ENCODE data around the gene KLHL26.

Gene KLHL26

DNA sequence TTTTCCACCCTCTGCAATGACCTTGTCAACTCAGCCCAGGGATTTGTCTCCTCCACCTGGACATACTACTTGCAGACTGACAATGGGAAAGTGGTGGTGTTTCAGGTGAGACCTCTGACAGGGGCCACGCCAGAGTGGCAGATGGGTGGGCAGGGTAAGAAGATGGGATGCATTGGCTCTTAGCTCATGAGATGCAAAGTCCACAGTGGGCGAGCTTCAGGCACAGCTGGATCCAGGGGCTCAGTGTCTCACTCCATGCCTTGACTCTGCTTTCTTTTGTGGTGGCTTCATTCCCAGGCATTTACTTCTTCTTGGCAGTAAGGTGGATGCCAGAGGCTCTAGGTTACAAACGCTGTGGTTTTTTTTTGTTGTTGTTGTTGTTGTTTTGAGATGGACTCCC lies 20.8 kb upstream of the KLHL26 start:
- no peak for DNase-seq

DNA sequence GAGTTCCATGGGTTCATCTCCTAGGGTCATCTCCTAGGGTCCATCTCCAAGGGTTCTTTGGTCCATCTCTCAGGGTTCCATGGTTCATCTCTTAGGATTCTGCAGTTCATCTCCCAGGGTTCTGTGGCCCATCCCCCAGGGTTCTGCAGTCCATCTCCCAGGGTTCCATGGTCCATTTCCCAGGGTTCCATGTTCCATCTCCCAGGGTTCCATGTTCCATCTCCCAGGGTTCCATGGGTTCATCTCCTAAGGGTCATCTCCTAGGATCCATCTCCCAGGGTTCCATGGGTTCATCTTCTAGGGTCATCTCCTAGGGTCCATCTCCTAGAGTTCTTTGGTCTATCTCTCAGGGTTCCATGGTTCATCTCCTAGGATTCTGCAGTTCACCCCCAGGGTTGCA lies 19.3 kb upstream of the KLHL26 start:
- DNase-seq: no peak

DNA sequence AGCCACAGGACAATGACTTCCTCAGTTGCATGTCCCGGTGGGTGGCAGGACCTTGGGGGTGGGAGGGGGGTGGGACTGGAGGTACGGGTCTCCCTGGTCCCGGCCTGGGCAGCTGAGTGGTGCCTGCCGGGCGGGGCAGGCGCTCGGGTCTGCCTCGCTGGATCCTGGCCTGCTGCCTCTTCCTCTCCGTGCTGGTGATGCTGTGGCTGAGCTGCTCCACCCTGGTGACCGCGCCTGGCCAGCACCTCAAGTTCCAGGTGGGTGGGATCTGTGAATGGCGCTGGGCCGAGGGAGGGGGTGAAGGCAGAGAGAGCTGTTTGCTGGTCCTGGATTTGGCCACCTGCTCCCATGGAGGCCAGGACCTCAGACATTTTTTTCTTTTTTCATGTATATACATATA lies 18.6 kb upstream of the KLHL26 start:
- no peak for DNase-seq

DNA sequence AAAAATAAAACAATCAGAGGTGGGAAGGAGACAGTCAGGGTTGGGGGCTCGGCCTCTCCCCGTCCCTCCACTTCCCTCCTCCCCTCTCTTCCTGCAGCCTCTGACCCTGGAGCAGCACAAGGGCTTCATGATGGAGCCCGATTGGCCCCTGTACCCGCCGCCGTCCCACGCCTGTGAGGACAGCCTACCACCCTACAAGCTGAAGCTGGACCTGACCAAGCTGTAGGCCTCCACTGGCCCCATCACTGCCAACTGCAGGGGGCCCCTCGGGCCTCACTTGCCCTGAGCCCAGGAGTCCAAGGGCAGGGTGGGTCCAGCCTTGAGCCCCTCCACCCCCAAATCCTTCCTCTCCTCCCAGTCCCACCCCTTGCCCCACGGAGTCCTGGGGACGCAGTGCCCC lies 16.5 kb upstream of the KLHL26 start:
- DNase-seq: no peak

DNA sequence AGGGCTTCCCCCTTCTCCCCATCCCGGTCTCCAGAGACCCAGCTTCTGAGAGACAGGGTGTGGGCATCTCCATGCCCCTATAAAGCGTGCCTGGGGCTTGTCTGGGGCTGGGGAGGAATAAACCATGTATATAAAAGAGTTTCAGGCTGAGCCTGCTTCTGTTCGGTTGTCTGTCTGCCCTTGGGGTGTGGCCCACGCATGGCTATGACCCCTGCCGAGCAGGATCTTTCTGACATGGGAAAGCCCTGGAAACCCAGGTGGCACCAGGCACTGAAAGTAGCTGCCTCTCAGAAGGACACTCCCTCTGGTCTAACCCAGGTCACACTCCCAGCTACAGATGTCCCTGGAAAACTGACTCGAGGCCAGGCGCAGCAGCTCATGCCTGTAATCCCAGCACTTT lies 15.9 kb upstream of the KLHL26 start:
- no peak for DNase-seq

DNA sequence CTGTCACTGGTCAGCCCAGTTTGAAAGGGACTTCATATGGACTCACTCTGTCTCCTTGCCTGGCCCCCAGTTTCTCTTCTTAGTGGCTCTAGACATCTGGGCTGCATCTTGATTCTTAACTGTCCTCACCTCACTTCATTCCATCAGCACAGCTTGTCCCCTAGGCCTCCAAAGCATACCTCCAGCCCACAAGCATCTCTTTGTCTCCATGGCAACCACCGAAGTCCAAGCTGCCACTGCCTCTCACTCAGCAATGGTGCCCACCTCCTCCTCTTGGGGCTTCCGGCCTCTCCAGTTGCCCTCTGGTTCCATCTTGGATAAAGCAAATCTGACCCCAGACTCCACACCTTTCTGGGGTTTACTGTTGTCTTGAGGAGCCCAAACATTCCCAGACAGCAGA lies 9.9 kb upstream of the KLHL26 start:
- DNase-seq: no peak

DNA sequence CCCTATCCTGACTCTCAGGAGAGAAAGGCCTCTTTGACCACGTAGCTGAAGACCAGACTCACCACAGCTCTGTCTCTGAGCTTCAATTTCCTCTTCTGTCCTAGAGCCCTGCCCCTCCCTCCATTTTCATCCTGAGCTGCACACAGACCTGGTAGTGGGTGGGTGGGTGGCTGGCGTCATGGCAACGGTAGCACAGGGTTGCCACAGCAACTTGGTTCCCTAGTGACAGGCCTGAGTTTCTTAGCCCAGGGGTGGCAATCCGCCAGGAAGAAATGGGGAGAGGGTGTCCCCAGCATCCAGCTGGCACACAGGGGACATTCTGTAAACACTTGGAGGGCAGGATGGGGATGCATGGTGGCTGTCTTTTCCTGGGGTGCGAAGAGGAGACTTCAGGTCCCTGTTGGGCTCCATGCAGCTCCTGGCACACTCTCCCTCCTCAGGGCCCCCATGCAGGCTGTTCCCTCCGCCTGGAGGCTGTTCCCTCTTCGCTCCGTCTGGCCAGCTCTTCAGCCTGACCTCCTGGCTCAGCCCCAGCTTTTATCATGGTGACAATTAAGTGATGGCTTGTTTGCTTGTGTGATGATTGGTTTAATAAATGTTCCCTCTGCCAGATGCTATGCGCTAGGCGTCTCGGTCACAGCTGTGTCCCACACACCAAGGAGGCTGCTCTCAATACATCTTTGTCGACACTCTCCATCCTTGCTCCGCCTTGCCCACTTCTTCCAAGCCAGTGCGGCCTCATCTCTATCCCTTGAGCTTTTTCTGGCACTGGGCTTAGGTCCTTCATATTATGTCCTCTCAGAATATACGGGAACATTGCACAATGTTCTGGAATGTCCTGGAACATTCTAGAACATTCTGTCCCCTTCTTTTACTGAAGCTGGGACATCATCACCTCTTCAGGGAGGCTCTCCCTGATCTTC lies 7.4 kb upstream of the KLHL26 start:
- DNase-seq: no peak

DNA sequence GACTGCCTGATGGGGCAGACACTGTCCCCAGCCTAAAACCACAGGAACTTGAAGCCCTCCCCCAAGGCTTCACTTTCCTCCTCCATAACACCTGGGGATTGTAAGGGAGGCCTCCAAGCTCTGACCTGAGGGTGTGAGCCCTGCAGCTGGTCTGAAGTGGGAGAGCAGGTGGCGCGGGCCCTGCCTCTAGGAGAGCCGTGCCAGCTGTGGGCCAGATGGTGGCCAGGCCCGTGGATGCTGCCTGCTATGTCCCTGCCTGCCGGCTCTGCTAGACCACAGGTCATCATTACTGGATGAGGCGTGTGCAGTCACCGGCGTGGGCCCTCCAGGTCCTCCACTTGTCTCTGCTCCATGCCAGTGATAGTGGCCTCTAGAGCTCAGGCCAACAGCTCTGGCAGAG lies 3.5 kb upstream of the KLHL26 start:
- DNase-seq: no peak

DNA sequence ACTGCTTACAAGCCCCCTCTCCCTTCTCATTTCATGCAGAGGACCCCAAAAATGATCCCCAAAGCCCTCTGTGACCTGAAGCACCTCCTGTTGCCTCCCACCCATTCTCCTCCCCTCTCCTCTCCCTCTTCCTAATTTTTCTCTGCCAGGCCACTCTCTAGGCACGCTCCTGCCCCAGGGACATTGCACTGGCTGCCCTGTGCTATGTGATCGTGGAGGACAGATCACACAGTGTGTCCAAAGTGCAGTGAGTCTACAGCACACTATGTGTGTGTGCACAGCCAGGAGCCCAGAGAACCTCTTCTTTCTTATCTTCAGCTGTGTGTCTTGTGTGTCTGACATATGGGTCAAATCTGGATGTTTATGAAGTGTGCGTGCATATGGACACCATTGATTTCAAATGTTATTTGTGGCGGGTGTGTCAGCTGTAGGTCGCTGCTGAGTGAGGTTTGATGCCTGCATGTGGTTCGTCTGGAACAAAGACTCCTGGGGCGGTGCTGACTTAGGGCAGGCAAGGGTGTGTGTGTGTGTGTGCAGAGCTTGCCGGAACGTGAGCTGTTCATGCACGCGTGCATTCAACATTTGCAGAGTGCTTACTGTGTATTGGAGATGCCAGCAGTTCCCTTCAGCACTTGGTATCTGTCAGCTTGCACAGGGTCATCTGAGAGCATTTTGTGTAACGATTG lies 2.1 kb upstream of the KLHL26 start:
- DNase-seq: no peak

DNA sequence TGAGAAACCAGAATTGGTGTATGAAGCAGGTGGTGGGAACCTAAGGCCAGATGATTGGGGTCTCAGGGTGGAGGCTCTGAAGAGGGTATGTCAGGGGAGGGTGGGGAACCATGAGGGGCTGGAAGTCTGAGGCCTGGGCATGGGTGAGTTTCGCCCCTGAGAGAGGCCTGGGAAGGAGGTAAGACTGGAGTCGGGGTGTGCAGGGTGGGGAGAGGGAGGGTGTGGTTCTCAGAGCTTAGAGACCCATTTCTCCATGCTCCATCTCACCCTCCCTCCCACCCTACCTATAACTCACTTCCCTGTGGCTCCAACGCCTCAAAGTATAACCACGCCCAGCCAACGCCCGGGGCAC lies 1.0 kb upstream of the KLHL26 start:
- DNase-seq: no peak

DNA sequence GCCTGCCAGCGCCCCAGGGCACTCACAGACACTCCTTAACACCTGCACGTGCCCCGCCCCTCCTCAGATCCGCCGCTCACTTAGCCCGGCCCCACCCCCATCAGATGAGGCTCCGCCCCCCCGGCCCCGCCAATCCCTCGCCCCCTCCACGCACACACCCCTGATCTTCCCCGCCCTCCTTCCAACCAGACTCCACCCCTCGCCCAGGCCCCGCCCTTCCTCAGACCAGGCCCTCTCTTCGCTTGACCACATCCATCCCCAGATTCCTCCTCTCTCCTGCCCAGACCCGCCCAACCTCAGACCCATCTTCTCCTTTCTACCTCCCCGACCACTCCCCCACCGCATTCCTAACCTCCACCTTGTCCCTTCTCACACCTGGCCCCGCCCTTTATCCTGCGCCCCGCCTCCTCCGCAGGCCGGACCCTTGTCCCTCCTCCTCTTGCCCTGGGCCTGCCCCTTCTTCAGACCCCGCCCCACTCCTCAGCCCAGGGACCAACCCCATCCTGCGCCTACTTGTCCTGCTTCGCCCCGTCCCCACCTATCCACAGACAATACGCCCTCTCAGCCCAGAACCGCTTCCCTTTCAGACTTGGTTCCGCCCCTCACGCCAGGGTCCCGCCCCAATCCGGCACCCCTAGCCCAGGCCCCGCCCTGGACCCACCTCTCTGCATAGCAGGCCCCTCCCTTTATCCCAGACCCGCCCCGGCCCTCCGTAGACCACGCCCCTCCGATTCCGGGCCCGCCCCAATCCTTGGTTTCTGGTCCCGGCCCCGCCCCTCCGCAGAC lies 452 bp upstream of the KLHL26 start:
- peak; percentile 96 for DNase-seq

DNA sequence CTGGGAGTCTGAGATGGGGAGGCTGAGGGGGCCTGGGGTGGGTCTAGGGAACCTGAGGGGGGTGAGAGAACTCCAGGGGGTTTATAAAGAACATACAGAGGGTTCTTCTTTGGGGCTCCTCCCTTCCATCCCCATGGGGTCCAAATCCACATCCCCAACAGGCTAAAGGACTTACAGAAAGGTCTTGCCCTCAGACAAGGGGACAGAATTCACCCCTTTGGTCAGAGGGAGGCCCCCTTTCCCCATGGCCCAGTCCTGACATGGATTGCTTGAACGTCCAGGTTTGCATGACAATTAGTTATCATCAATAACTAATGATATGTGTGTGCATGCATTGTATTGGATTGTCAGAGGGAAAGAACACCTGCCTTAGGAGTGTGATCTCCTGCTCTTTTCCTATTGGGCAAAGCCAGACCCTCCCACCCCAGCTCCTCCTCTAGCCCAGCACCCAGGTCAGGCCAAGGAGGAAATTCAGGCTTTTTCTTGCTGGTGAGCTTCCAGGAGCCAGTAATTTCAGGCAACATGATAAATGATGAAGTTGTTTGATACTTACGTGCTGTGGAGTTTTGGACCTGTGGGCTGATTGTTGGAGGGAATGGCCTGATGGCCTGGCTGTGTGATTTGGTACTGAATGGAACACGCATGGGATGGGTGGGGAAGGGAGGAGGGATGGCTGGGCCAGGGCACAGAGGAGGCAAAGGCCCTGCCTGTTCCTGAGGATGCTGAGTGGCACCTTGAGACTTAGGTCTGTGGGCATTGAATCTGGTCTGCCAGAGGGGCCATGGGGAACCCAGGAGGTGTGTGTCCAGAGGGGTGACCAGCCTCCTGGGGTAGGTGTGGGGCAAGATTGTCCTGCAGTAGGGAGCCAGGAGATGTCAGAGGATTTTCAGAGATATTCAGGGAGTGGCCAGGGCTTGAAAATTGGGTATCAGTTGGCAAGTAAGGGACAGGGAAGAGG lies 1.1 kb downstream of the KLHL26 start:
- no peak for DNase-seq

DNA sequence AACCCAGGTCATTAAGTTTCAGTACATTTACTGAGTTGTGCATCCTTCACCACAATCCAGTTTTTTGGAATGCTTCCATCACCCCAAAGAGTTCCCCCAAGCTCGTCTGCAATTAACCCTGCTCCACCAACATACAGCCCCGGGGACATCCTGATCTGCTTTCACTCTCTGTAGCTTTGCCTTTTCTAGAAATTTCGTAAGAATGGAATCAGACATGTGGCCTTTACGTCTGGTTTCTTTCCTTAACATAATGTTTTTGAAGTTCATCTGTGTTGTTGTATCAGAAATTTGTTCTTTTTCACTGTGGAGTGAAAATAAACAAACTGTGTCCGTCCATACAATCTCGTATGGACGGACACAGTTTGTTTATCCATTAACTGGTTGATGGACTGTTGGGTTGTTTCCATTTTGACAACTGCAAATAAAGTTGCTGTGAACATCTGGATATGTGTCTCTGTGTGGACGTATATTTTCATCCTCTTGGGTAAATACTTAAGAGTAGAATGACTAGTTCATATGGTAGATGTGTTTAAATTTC lies 2.9 kb downstream of the KLHL26 start:
- DNase-seq: no peak

DNA sequence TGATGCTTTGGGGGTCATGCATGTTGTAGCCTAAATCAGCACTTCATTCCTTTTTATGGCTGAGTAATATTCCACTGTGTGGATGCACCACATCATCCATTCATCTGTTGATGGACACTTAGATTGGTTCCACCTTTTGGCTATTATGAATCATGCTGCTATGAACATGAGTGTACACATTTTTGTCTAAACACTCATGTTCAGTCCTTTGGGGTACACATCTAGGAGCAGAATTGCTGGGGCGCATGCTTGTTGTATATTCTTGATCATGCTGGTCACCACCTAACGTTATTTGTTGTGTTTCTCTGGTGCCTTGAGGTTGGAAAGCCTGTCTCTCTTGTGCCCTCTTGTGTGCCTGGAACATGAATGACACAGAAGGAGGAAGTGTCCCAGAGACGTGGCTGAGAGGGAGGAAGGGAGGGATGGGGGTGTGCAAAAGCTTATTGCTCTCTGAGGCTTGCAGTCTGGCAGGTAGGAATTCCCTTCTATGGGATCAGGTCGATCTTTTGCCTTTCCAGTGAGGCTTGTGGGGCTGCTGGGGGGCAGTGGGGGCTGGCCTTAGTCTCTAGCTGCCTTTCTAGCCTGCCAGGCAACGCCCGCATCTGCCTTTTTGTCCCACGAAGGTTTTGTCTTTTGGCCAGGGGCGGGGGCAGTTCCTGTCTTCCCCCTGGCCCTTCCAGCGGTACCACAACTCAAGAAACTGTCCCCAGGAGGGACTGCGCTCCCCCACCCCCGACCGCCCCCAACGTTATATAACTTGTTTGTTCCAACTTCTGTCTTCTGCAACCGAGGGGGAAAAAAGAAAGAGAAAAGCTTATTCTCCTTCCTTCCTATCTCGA lies 7.6 kb downstream of the KLHL26 start:
- DNase-seq: no peak

DNA sequence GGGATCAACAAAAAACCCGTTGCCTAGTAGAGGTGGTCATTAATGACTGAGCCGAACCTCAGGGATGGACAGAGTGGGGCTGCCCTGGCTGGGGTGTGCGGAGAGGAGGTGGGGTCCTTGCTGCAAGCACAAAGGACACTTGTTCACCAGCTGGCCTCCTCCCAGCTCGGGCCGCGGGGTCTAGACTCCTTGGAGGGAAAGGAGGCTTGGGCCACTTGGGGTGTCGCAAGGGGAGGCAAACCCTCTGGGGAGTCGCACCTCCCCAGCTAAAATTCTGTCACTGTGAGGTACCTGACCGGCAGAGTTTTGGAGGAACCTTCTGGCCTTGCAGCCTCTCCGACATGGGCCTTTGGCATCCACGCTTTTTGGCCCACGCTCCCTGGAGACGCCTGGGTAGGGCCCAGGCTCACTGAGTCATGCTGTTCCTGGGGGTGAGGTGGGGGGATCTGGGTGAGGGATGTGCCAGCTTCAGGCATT lies 8.2 kb downstream of the KLHL26 start:
- DNase-seq: no peak

DNA sequence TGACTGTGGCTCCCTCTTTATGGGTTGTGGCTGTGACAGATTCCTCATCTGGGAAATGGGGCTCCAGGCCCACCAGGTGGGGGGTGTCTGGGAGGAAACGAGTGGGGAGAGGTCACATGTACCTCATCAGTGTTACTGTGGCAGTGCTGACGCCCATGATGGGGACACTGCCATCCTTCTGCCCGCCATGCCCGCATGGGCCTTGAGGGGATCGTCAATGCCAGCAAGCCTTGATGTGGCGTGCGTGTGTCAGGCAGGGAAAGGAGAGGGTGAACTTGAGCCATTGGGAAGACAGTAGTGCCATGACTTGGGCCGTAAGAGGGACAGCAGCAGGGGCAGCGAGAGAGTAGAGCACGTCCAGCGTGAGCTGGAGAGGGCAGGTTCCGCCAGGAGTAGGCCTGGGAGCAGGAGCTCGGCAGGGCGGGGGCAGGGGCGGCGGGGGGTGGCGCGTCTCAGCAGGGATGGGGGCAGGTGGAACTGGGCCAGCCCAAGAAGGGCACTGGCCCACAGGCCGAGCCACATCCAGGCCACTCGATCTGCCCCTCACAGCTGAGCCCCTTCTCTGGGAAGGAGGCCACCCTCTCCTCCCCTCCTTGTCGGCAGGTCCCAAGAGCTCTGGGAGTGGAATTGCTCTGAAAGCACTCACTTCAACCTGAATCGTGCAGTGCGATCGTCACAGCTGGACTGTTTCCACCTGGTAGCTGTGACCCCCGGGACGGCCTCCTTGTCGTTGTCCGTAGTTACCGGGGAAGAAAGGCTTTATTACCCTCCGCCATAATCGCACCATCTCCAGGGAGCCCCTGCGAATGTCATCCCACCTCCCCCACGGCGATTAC lies 9.9 kb downstream of the KLHL26 start:
- no peak for DNase-seq

DNA sequence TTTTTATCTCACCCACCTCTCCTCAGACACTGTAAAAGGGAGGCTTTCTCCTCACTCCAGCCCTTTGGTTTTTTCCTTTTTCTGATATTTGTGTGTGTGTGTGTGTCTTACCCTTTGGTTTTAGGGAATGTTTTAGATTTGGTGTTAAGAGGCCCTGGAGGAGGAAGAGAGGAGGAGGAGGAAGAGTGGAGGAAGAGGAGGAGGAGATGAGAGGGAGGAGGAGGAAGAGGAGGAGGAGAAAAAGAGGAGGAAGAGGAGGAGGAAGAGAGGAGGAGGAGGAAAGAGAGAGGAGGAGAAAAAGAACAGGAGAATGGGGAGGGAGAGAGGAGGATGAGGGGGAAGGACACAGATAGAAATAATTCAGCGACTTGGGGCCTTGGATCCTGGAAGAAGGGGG lies 10.5 kb downstream of the KLHL26 start:
- DNase-seq: no peak

DNA sequence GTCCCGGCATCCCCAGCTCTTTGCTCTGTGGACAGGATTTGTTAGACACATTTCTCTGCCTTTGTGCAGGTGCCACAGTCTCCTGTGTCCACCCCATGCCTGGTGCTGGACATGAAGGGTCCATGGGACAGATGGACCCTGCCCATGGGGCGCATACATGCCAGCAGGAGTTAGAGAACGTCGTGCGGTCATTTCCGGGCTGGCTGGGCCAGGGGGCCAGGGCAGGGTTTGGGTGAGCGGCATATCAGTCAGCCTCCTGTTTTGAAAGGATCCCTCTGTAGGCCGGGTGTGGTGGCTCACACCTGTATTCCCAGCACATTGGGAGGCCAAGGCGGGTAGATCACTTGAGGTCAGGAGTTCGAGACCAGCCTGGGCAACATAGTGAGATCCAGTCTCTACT lies 11.0 kb downstream of the KLHL26 start:
- no peak for DNase-seq

DNA sequence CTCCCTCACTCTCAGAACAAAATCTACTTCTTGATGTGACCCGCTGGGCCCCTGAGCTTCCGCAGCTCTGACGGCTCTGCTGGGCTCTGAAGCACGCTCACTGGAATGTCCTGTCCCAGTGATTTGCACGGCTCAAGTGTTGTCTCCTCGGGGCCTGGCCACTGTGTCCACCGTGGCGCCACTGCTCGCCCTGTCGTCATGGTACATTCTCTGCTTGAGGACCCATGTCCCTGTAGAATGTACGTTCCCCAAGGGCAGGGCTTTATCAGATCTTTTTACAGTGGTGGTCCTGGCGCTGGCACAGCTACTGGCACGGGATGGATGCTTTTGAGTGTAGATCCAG lies 12.1 kb downstream of the KLHL26 start:
- DNase-seq: no peak

DNA sequence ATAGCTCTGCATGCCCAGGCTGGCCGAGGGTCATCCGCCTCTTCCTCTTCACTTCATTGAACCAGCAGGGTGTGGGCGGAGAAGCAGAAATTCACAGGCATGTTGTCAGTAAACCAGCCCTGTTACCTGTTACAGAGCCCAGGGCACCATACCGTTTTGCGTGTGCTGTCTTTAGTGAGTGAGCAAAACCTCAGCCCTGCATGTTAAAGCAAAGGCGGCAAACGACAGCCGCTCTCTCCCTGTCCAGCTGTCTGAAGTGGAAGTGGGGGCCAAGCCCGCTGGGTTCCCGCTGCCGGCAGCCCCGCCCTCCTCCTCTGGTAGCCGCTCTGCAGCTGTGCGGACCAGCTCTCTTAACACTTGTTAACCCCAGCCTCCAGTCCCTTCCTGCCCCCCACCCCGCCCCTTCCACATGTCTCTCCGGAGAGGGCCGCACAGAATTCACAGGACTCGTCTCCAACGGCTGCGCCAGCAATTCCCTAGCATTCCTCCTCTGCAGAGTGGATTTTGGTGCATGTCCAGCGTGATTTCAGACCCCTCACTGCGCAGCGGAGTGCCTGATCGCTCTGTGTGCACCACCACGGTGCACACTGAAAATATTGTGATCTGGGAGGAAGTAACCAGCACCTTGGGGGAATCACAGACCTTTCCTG lies 12.7 kb downstream of the KLHL26 start:
- peak; percentile 90 for DNase-seq
